ENCODE measurements around the gene PIP4K2C.

The PIP4K2C gene

DNA sequence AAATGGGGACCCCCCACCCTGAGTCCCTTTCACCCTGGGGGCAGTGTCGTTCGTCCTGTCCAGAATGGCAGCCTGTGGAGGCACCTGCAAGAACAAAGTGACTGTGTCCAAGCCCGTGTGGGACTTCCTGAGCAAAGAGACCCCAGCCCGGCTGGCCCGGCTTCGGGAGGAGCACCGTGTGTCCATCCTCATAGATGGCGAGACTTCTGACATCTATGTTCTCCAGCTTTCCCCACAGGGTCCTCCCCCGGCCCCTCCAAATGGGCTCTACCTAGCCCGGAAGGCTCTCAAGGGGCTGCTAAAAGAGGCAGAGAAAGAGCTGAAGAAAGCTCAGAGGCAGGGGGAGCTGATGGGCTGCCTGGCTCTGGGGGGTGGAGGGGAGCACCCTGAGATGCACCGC lies 15.8 kb downstream of the PIP4K2C start:
- no peaks in the 10 kb centered on the region for H3K9me3 ChIP-seq (ENCODE audit: severe bottlenecking)
- no peak overlapping the region for H3K4me3 ChIP-seq (ENCODE audit: severe bottlenecking)
- TF ChIP-seq, protein P1, sequence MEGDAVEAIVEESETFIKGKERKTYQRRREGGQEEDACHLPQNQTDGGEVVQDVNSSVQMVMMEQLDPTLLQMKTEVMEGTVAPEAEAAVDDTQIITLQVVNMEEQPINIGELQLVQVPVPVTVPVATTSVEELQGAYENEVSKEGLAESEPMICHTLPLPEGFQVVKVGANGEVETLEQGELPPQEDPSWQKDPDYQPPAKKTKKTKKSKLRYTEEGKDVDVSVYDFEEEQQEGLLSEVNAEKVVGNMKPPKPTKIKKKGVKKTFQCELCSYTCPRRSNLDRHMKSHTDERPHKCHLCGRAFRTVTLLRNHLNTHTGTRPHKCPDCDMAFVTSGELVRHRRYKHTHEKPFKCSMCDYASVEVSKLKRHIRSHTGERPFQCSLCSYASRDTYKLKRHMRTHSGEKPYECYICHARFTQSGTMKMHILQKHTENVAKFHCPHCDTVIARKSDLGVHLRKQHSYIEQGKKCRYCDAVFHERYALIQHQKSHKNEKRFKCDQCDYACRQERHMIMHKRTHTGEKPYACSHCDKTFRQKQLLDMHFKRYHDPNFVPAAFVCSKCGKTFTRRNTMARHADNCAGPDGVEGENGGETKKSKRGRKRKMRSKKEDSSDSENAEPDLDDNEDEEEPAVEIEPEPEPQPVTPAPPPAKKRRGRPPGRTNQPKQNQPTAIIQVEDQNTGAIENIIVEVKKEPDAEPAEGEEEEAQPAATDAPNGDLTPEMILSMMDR (IDR thresholded peaks at IDR 0.05; ENCODE audit: poor library complexity, severe bottlenecking) = no peak
- H3K27ac ChIP-seq (ENCODE audit: poor library complexity, severe bottlenecking) = no peak overlapping the region
- no peaks in the 10 kb centered on the region for H3K27me3 ChIP-seq (ENCODE audit: insufficient read depth, poor library complexity, severe bottlenecking)
- H3K4me1 ChIP-seq (ENCODE audit: insufficient read depth, poor library complexity, severe bottlenecking) = peaks cover 5% of the 10 kb centered on the region
- DNase-seq (ENCODE audit: low spot score) (no peak), ATAC-seq (ENCODE audit: low read depth) (no peak)
- H3K36me3 ChIP-seq (ENCODE audit: low read depth) = peaks cover 2% of the 10 kb centered on the region; the same call in 1 of the 2 replicates

DNA sequence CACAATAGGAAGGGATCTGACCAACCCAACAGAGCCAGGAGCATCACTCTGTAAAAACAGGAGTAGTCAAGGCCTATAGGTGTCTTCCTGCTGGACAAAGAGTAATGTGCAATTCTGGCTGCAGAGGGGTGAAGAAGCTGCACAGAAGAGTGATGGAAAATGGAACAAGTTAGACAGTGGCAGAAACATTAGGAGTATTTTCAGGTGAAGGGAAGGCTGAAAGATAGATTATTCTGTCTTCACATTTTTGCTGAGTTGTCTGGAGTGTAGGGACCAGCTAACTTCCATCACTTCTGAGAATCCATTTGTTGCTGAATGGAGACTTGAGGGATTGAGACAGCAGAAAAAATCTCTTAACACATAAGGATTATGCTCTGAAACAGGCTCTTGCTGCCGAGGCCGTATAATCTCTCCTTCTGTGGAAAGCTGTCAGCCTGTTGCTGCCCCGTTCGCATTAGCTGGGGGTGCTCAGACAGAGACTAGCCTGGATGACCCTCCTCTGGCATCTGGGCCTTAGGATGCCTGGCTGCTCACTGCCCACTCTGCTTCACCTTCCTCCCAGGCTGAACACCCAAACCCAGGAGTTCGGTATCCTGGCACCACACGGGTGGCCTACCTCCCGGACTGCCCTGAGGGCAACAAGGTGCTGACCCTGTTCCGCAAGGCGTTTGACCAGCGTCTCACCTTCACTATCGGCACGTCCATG lies 17.1 kb downstream of the PIP4K2C start:
- no peak overlapping the region for H3K27ac ChIP-seq (ENCODE audit: poor library complexity, severe bottlenecking)
- peaks cover 5% of the 10 kb centered on the region for H3K4me1 ChIP-seq (ENCODE audit: insufficient read depth, poor library complexity, severe bottlenecking)
- DNase-seq (ENCODE audit: low spot score) (no peak), ATAC-seq (ENCODE audit: low read depth) (no peak)
- no peaks in the 10 kb centered on the region for H3K27me3 ChIP-seq (ENCODE audit: insufficient read depth, poor library complexity, severe bottlenecking)
- no peak overlapping the region for H3K4me3 ChIP-seq (ENCODE audit: severe bottlenecking)
- no peaks in the 10 kb centered on the region for H3K9me3 ChIP-seq (ENCODE audit: severe bottlenecking)
- TF ChIP-seq, protein P1 (IDR thresholded peaks at IDR 0.05; ENCODE audit: poor library complexity, severe bottlenecking) = no peak
- no peaks in the 10 kb centered on the region for H3K36me3 ChIP-seq (ENCODE audit: low read depth)

DNA sequence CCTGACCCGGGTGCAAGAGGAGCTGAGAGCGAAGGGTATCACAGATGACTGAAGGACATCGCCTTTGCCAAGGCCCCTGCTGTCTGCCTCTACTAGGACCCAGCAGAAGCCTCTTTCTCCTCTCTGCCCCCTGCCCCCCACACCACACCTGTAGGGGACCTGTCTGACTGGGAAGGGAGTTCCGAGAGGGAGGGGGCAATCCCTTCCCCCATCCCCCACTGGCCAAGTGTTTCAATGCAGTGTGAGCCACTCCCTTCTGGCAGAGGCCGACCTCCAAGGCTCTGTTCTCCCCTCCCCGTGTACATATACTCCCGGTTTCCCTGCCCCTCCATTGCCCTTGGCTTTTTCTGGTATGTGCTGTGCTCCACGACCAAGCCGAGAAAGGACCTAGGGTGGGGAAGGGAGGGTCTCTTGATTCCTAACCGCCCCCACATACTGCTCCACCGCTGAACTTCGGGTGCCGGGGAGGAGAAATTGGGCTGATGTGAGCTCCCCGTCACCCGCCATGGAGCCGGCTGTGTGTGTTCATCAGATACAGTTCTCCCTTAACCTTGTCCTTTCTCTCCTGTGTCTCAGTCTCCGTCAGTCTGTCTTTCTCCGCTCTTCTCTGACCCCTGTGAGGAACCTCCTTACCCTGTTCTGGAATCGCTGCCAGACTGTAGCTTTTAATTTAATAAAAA lies 18.2 kb downstream of the PIP4K2C start:
- H3K27me3 ChIP-seq (ENCODE audit: insufficient read depth, poor library complexity, severe bottlenecking) = no peaks in the 10 kb centered on the region
- H3K4me3 ChIP-seq (ENCODE audit: severe bottlenecking) = no peak overlapping the region
- TF ChIP-seq, protein P1 (IDR thresholded peaks at IDR 0.05; ENCODE audit: poor library complexity, severe bottlenecking) = no peak
- H3K27ac ChIP-seq (ENCODE audit: poor library complexity, severe bottlenecking) = no peak overlapping the region
- ATAC-seq (ENCODE audit: low read depth) (no peak), DNase-seq (ENCODE audit: low spot score) (no peak)
- no peaks in the 10 kb centered on the region for H3K36me3 ChIP-seq (ENCODE audit: low read depth)
- H3K9me3 ChIP-seq (ENCODE audit: severe bottlenecking) = no peaks in the 10 kb centered on the region
- H3K4me1 ChIP-seq (ENCODE audit: insufficient read depth, poor library complexity, severe bottlenecking) = peaks cover 1% of the 10 kb centered on the region

DNA sequence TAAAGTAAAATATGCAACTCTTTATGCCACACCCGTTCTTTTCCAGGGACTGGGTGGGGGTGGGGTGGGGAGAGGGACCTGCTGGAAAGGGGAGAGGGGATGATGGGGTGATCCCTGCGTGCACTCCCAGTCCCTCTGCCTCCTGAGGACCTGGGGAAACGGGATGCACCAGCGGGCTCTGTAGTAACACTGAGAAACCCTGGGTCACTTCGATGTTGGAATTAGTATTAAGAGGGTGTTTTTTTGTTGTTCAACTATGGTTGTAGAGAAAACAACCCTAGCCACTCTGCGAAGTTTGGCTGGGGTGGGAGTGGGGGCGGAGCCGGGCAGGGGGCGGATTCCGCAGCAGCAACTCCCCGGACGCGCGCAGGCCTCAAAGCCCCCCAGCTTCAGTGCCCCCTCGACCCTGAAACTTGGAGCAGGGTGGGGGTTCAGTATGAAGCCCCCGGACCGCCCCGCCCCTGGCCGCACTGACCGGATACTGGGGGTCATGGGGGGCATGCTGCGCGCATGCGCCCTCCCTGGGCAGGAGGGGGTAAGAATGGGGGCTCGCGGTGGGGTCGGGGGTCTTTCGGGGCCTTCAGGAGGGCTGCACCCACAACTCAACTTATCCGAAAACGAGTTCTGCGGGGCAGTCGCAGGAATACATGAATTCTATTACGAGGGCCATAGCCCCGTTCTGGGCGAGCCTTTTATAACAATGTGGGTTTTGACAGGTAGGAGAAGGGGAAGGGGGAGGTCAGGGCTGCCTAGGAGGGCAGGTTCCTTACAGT lies 19.0 kb downstream of the PIP4K2C start:
- ATAC-seq (ENCODE audit: low read depth) = no peak
- no peak overlapping the region for H3K4me3 ChIP-seq (ENCODE audit: severe bottlenecking)
- DNase-seq (ENCODE audit: low spot score) = no peak
- TF ChIP-seq, protein P1 (IDR thresholded peaks at IDR 0.05; ENCODE audit: poor library complexity, severe bottlenecking) = no peak
- no peaks in the 10 kb centered on the region for H3K36me3 ChIP-seq (ENCODE audit: low read depth)
- H3K4me1 ChIP-seq (ENCODE audit: insufficient read depth, poor library complexity, severe bottlenecking) = no peaks in the 10 kb centered on the region
- no peaks in the 10 kb centered on the region for H3K27me3 ChIP-seq (ENCODE audit: insufficient read depth, poor library complexity, severe bottlenecking)
- H3K27ac ChIP-seq (ENCODE audit: poor library complexity, severe bottlenecking) = no peak overlapping the region
- no peaks in the 10 kb centered on the region for H3K9me3 ChIP-seq (ENCODE audit: severe bottlenecking)
